Measurements from ENCODE around the gene PDE2A. TPM values are rescaled to one million over a fixed set of nuclear protein-coding genes. Genes with fewer than 3 reads are reported as not detected.

Gene PDE2A
- total RNA-seq, 2 donors from 2014 or later = 3.7 to 13.3 TPM

- H3K27me3 Mint-ChIP-seq (ENCODE audit: insufficient read depth) = peaks cover 6% of the 10 kb centered on the region
- H3K4me3 ChIP-seq (ENCODE audit: low read length) = no peak overlapping the region
- 84 to 87% methylated on average over 3 to 4 of the region's 4 CpGs for WGBS, 2 experiments (ENCODE audit: insufficient coverage in 1 of 2, insufficient read length in 1 of 2)
These were observed 65.2 kb downstream of the PDE2A start for GRCh38 chr11:72609045-72609444.

GRCh38 chr11:72607496-72607895 is 66.7 kb downstream of the PDE2A start:
- WGBS, 2 experiments (ENCODE audit: insufficient coverage in 1 of 2, insufficient read length in 1 of 2) = 88 to 100% methylated on average over 2 of the region's 2 CpGs
- H3K9ac ChIP-seq (ENCODE audit: extremely low read depth, low read length, poor library complexity, severe bottlenecking) = no peak overlapping the region
- DNase-seq = no peak
- no peaks in the 10 kb centered on the region for H3K9me3 ChIP-seq (ENCODE audit: control insufficient read depth, low read length)
- H3K36me3 ChIP-seq (ENCODE audit: control insufficient read depth, insufficient read depth, low read length) = no peaks in the 10 kb centered on the region
- Mint-ChIP-seq H3K36me3 (ENCODE audit: low read depth) (no peaks in the 10 kb centered on the region), H3K4me3 (no peak overlapping the region), H3K27me3 (ENCODE audit: insufficient read depth) (no peaks in the 10 kb centered on the region), H3K4me1 (no peaks in the 10 kb centered on the region), H3K27ac (no peak overlapping the region), H3K9me3 (no peaks in the 10 kb centered on the region)
- no peaks in the 10 kb centered on the region for H3K4me1 ChIP-seq (ENCODE audit: control insufficient read depth, insufficient read depth, low read length)
- H3K4me3 ChIP-seq (ENCODE audit: low read length) = no peak overlapping the region
- H3K27me3 ChIP-seq (ENCODE audit: control insufficient read depth, insufficient read depth, low read length, poor library complexity, severe bottlenecking) = no peaks in the 10 kb centered on the region
- no peak for TF ChIP-seq CTCF (conservative IDR thresholded peaks at IDR 0.05)
- H3K27ac ChIP-seq (ENCODE audit: low read depth, low read length) = no peak overlapping the region

More at GRCh38 chr11:72609045-72609444, 65.2 kb downstream of the PDE2A start:
- no peak overlapping the region for H3K27ac ChIP-seq (ENCODE audit: low read depth, low read length)
- TF ChIP-seq CTCF (conservative IDR thresholded peaks at IDR 0.05) = peak; percentile 84
- Mint-ChIP-seq H3K9me3 (no peaks in the 10 kb centered on the region), H3K36me3 (ENCODE audit: low read depth) (no peaks in the 10 kb centered on the region), H3K4me3 (no peak overlapping the region), H3K4me1 (no peaks in the 10 kb centered on the region), H3K27ac (no peak overlapping the region)
- no peak for DNase-seq
- no peaks in the 10 kb centered on the region for H3K27me3 ChIP-seq (ENCODE audit: control insufficient read depth, insufficient read depth, low read length, poor library complexity, severe bottlenecking)
- no peaks in the 10 kb centered on the region for H3K36me3 ChIP-seq (ENCODE audit: control insufficient read depth, insufficient read depth, low read length)
- H3K9me3 ChIP-seq (ENCODE audit: control insufficient read depth, low read length) = no peaks in the 10 kb centered on the region
- no peak overlapping the region for H3K9ac ChIP-seq (ENCODE audit: extremely low read depth, low read length, poor library complexity, severe bottlenecking)
- H3K4me1 ChIP-seq (ENCODE audit: control insufficient read depth, insufficient read depth, low read length) = no peaks in the 10 kb centered on the region

GRCh38 chr11:72606748-72607468 is 67.3 kb downstream of the PDE2A start:
- Histone ChIP-seq H3K27ac (ENCODE audit: low read depth, low read length) (no peak overlapping the region), H3K36me3 (ENCODE audit: control insufficient read depth, insufficient read depth, low read length) (no peaks in the 10 kb centered on the region), H3K4me3 (ENCODE audit: low read length) (no peak overlapping the region), H3K9me3 (ENCODE audit: control insufficient read depth, low read length) (no peaks in the 10 kb centered on the region), H3K4me1 (ENCODE audit: control insufficient read depth, insufficient read depth, low read length) (no peaks in the 10 kb centered on the region), H3K9ac (ENCODE audit: extremely low read depth, low read length, poor library complexity, severe bottlenecking) (no peak overlapping the region), H3K27me3 (ENCODE audit: control insufficient read depth, insufficient read depth, low read length, poor library complexity, severe bottlenecking) (no peaks in the 10 kb centered on the region)
- TF ChIP-seq CTCF (conservative IDR thresholded peaks at IDR 0.05) = no peak
- no peaks in the 10 kb centered on the region for H3K27me3 Mint-ChIP-seq (ENCODE audit: insufficient read depth)
- H3K36me3 Mint-ChIP-seq (ENCODE audit: low read depth) = no peaks in the 10 kb centered on the region
- WGBS, 2 experiments (ENCODE audit: insufficient coverage in 1 of 2, insufficient read length in 1 of 2) = 87 to 88% methylated on average over 5 to 12 of the region's 13 CpGs
- DNase-seq = no peak
- no peaks in the 10 kb centered on the region for H3K9me3 Mint-ChIP-seq
- H3K27ac Mint-ChIP-seq = no peak overlapping the region
- H3K4me1 Mint-ChIP-seq = no peaks in the 10 kb centered on the region
- no peak overlapping the region for H3K4me3 Mint-ChIP-seq

Data from endodermal cell (in vitro differentiated cells).